Right lobe of liver (tissue), 6 donors: ENCODE data around the gene MED10. TPM values are rescaled to one million over a fixed set of nuclear protein-coding genes. Genes with fewer than 3 reads are reported as not detected.

Source experiments
- ATAC-seq, 4 donors: fragments of 200-7000 bp; cut with Tn5 transposase; one replicate each; pipeline ENCODE4 v1.9.1; 2020; ENCODE audit warnings: mild to moderate bottlenecking in 4 of 4, moderate library complexity in 4 of 4
- DNase-seq, 3 donors: peaks; one replicate each; pipeline ENCODE4 v3.0.0-alpha.2; 2020
- H3K27ac ChIP-seq, 3 donors: fragments of 200-600 bp; one replicate each; pipeline ENCODE4 v1.8.0; 2022
- H3K27me3 ChIP-seq, 2 donors: fragments of 200-600 bp; one replicate each; pipeline ENCODE4 v1.8.0; 2022
- H3K36me3 ChIP-seq, 4 donors: fragments of 200-600 bp; sonication (generic) in 1 of 4; one replicate each; pipeline versions ENCODE4 v1.5.1 to v1.8.0; 2017 to 2022; ENCODE audit warnings: control low read depth in 1 of 4
- H3K4me1 ChIP-seq, 4 donors: fragments of 200-600 bp; sonication (generic) in 1 of 4; one replicate each; pipeline versions ENCODE4 v1.5.1 to v1.8.0; 2017 to 2022; ENCODE audit warnings: control low read depth in 1 of 4
- H3K4me3 ChIP-seq, 3 donors: fragments of 200-600 bp; one replicate each; pipeline ENCODE4 v1.8.0; 2022
- H3K9me3 ChIP-seq, 4 donors: fragments of 200-600 bp; sonication (generic) in 1 of 4; one replicate each; pipeline versions ENCODE4 v1.5.1 to v1.8.0; 2017 to 2022; ENCODE audit warnings: control low read depth in 1 of 4
- POLR2A ChIP-seq: fragments of 450-650 bp; IDR thresholded peaks from one replicate; pipeline ENCODE4 v1.6.1; 2017; ENCODE audit warnings: antibody characterized with exemption, mild to moderate bottlenecking
- WGBS: methylation state at CpG from one replicate; pipeline ENCODE4 v1.1.6; 2018; ENCODE audit warnings: low coverage, low lambda C conversion rate; ENCODE audit not compliant: insufficient coverage; ENCODE audit errors: missing lambda C conversion rate; 5-methylcytosine and 5-hydroxymethylcytosine counted together
- intact Hi-C, 2 donors: fragments of 100-400 bp; cut with DNase I; formaldehyde crosslinking; loops; one replicate each; pipeline versions ENCODE4 v1.11.2 to v1.14.1; 2022
- total RNA-seq, 6 experiments: library from RNA; depleted of rRNA in 2 of 6; stranded (reverse); fragments of >200 nt in 2 of 6; fragmentation: NEBNext Ultra II Directional in 3 of 6; extraction: Animal tissue kit (Norgen Biotek cat#: 25700) in 3 of 6; gene quantifications; one replicate each; pipeline versions ENCODE4 v1.1.0 to v1.2.4, GENCODE V29; 2016 to 2023
- TF ChIP-seq, protein P1 (sequence below), 4 donors: fragments of 200-600 bp in 3 of 4; fragments of 450-650 bp in 1 of 4; IDR thresholded peaks; one replicate each; pipeline versions ENCODE4 v1.5.1 to v1.8.0; 2016 to 2022; ENCODE audit warnings: antibody characterized with exemption in 4 of 4, mild to moderate bottlenecking in 2 of 4
- donor health status: DM: no; HTN: yes; CAD: no.
- donor health status: DM: no; HTN: no; CAD: no.
- donor health status: DM: no; HTN: no; CAD: no.
- donor health status: DM: no; HTN: yes; CAD: no.
- donor health status: DM: no; HTN: yes; CAD: no.

MED10 gene
- total RNA-seq, 6 experiments from 2014 or later = 9.3 to 15.4 (median 12.7) TPM

DNA sequence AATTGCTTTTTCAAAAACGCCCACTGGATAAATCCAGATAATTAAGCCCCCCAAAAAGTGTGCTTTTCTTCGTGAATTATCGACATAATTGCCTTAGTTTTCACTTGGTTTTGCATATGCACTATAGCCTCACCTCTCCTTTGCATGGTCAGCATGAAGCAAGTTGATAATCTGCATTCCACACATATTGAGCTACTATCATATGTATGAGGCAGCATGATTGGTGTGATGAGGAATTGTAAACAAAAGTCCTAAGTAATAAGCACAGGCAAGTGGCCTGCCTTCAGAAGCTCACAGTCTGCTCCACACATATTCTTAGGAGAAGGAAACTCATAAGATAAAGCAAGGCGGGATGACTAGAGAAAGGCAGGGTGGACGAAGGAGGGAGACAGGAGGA is 33.8 kb downstream of the MED10 start:
- H3K4me1 ChIP-seq = no peaks in the 10 kb centered on the region
- 59% methylated on average over 5 of the region's 5 CpGs for WGBS
- intact Hi-C loops = no loop called here
- H3K27ac ChIP-seq = no peak overlapping the region
- DNase-seq (no peak), ATAC-seq (no peak)
- H3K4me3 ChIP-seq = no peak overlapping the region
- no peak for TF ChIP-seq POLR2A
- TF ChIP-seq, protein P1, sequence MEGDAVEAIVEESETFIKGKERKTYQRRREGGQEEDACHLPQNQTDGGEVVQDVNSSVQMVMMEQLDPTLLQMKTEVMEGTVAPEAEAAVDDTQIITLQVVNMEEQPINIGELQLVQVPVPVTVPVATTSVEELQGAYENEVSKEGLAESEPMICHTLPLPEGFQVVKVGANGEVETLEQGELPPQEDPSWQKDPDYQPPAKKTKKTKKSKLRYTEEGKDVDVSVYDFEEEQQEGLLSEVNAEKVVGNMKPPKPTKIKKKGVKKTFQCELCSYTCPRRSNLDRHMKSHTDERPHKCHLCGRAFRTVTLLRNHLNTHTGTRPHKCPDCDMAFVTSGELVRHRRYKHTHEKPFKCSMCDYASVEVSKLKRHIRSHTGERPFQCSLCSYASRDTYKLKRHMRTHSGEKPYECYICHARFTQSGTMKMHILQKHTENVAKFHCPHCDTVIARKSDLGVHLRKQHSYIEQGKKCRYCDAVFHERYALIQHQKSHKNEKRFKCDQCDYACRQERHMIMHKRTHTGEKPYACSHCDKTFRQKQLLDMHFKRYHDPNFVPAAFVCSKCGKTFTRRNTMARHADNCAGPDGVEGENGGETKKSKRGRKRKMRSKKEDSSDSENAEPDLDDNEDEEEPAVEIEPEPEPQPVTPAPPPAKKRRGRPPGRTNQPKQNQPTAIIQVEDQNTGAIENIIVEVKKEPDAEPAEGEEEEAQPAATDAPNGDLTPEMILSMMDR (IDR thresholded peaks at IDR 0.05) = no peak
- H3K36me3 ChIP-seq = no peaks in the 10 kb centered on the region
- H3K27me3 ChIP-seq = no peaks in the 10 kb centered on the region
- H3K9me3 ChIP-seq = no peaks in the 10 kb centered on the region

DNA sequence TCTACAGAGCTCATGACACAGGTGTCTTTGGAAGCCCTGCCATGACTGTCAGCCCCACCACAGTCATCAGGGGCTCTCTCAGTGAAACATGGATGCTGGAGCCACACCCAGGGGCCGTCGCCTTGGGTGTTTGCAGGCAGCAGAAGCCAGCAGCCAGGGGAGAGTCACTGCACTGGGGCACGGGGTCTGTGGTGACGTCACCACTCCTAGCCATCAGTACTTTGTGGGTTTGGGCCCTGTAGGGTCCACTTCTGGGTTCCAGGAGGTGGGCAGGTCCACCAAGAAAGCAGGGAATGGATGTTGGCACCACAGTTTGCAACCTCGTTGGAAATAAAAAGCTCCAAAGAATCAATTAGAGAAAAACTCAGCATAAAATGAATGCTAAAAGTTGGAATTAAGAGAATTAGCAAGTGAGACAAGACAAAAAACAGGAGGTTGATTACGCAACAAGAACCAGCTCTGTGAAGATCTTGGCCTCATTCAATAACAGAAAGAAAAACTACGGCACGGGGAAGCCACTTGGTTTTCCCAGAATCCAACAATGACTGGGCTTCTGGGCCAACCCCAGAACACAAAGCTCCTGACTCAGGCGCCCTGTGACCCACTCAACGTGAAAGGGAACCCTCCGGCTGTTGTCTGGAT is 34.3 kb downstream of the MED10 start:
- TF ChIP-seq, protein P1 (IDR thresholded peaks at IDR 0.05) = no peak
- TF ChIP-seq POLR2A = no peak
- Histone ChIP-seq H3K27me3 (no peaks in the 10 kb centered on the region), H3K4me3 (no peak overlapping the region), H3K36me3 (no peaks in the 10 kb centered on the region), H3K9me3 (no peaks in the 10 kb centered on the region), H3K27ac (no peak overlapping the region), H3K4me1 (no peaks in the 10 kb centered on the region)
- no peak for ATAC-seq
- 67% methylated on average over 7 of the region's 11 CpGs for WGBS
- no peak for DNase-seq
- intact Hi-C loops = no loop called here

DNA sequence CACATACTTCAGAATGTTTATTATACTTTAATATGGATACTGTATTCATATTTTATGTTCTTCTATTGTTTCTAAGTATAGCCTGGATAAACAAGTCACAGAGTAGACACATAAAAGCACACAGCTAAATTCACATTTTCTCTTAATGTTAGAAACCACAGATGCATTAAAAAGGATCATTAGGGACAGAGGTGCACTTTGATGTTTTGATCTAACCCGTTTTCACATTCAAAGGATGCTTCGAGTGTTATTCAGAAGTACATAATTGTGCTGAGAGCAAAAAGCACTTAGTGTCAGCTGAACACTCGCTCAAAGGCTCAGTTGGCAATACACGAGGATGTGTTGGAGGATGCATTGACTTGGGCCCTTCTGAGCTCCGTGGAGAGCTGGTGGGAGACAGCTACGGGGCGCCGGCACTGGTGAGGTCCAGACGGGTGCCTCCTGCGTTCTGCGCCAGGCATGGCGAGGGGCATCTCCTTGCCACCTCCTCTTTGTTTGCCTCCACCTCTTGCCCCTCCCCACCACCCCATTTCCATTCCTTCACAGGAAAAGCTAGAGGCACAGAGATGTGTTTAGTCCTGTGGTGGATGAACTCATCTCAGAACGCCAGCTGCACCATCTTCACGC is 35.5 kb downstream of the MED10 start:
- Histone ChIP-seq H3K27me3 (no peaks in the 10 kb centered on the region), H3K4me1 (no peaks in the 10 kb centered on the region), H3K36me3 (no peaks in the 10 kb centered on the region), H3K9me3 (no peaks in the 10 kb centered on the region), H3K27ac (no peak overlapping the region), H3K4me3 (no peak overlapping the region)
- intact Hi-C loops = no loop called here
- TF ChIP-seq POLR2A = no peak
- TF ChIP-seq, protein P1 (IDR thresholded peaks at IDR 0.05) = no peak
- no peak for ATAC-seq
- 69% methylated on average over 10 of the region's 14 CpGs for WGBS
- no peak for DNase-seq

DNA sequence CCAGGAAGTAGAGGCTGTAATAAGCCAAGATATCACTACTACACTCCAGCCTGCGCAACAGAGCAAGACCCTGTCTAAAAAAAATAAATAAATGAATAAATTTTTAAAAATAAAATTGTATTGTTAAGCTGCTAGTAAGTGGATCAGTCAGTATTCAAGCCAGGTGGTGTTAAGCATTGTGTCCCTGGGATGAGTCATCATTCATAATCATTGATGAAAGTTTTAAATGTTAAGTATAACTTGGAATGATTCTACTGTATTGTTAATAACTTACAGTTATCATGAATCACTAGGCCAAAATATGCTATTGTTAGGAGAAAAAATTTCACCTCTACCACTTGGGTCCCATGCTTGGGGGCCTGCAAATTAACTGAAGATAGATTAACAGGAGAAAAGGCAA is 38.2 kb downstream of the MED10 start:
- no peak for DNase-seq
- Histone ChIP-seq H3K4me1 (no peaks in the 10 kb centered on the region), H3K4me3 (no peak overlapping the region), H3K9me3 (no peaks in the 10 kb centered on the region), H3K27ac (no peak overlapping the region), H3K27me3 (no peaks in the 10 kb centered on the region), H3K36me3 (no peaks in the 10 kb centered on the region)
- TF ChIP-seq, protein P1 (IDR thresholded peaks at IDR 0.05) = no peak
- TF ChIP-seq POLR2A = no peak
- no peak for ATAC-seq
- 100% methylated on average over 1 of the region's 1 CpG for WGBS
- intact Hi-C loops = no loop called here
